Omental fat pad (tissue), 4 donors: ENCODE measurements around the gene CFAP20DC. TPM values are rescaled to one million over a fixed set of nuclear protein-coding genes. Genes with fewer than 3 reads are reported as not detected.

Experiments
- ATAC-seq: fragments of 150-250 bp; one replicate; pipeline ENCODE4 v1.9.1; 2016; ENCODE audit warnings: mild to moderate bottlenecking, moderate library complexity; ENCODE audit not compliant: low FRiP score
- DNase-seq: peaks from one replicate; pipeline ENCODE4 v3.0.0-alpha.2; 2019; ENCODE audit warnings: low spot score
- total RNA-seq, 4 donors: library from RNA; depleted of rRNA; stranded (reverse); fragments of >200 nt; gene quantifications; one replicate each; pipeline ENCODE4 v1.1.0, GENCODE V29; 2016
- TF ChIP-seq, protein P1 (sequence below), 3 donors: fragments of 450-650 bp; IDR thresholded peaks; one replicate each; pipeline ENCODE4 v1.5.1; 2016 to 2017; ENCODE audit warnings: antibody characterized with exemption in 3 of 3, mild to moderate bottlenecking in 3 of 3, moderate library complexity in 2 of 3

The CFAP20DC gene
- total RNA-seq, 4 donors from 2014 or later, result 0.25 to 0.36 (median 0.28) TPM; not detected in 1

GRCh38 chr3:58840949-58841348 lies 208.9 kb downstream of the CFAP20DC start:
- TF ChIP-seq, protein P1, sequence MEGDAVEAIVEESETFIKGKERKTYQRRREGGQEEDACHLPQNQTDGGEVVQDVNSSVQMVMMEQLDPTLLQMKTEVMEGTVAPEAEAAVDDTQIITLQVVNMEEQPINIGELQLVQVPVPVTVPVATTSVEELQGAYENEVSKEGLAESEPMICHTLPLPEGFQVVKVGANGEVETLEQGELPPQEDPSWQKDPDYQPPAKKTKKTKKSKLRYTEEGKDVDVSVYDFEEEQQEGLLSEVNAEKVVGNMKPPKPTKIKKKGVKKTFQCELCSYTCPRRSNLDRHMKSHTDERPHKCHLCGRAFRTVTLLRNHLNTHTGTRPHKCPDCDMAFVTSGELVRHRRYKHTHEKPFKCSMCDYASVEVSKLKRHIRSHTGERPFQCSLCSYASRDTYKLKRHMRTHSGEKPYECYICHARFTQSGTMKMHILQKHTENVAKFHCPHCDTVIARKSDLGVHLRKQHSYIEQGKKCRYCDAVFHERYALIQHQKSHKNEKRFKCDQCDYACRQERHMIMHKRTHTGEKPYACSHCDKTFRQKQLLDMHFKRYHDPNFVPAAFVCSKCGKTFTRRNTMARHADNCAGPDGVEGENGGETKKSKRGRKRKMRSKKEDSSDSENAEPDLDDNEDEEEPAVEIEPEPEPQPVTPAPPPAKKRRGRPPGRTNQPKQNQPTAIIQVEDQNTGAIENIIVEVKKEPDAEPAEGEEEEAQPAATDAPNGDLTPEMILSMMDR (IDR thresholded peaks at IDR 0.05), result no peak
- no peak for ATAC-seq

GRCh38 chr3:58839964-58840363 lies 209.9 kb downstream of the CFAP20DC start:
- ATAC-seq, result no peak
- TF ChIP-seq, protein P1 (IDR thresholded peaks at IDR 0.05), result no peak
- DNase-seq, result no peak

More at GRCh38 chr3:58840949-58841348, 208.9 kb downstream of the CFAP20DC start:
- DNase-seq, result no peak

GRCh38 chr3:58839187-58839586 lies 210.6 kb downstream of the CFAP20DC start:
- no peak for ATAC-seq

GRCh38 chr3:58837856-58838255 lies 212.0 kb downstream of the CFAP20DC start:
- TF ChIP-seq, protein P1 (IDR thresholded peaks at IDR 0.05), result no peak
- no peak for DNase-seq
- no peak for ATAC-seq

More at GRCh38 chr3:58839187-58839586, 210.6 kb downstream of the CFAP20DC start:
- DNase-seq, result no peak
- TF ChIP-seq, protein P1 (IDR thresholded peaks at IDR 0.05), result no peak

DNA sequence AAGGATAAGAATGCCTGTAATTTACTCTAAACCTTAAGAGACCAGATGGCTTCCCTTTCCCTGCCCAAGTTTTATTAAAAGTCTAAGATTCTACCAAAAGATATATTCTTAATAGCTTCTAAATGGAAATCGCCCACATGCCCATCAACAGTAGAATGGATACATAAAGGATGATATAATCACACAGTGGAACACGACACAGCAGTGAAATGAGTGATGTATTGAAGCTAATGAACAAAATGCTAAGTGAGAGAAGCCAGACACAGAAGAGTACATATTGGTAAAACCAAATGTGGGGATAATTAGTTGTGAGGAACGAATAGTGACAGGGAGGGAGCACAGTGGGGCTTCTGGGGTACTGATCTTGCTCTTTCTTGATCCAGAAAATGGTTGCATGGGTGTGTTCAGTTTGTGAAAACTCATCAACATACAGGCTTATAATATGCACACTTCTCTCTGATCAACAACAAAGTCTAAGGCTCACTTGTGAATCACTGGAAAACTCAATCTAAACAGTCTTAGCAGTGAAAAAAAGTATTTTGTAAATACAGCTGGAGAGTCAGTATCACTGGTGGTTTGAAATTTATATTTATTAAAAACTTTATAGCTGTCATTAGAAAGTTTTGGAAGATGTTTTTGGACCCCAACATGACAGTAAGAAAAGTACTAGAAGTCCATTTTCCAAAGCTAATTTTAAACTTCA lies 212.5 kb downstream of the CFAP20DC start:
- ATAC-seq (no peak), DNase-seq (no peak)
- TF ChIP-seq, protein P1 (IDR thresholded peaks at IDR 0.05), result no peak

DNA sequence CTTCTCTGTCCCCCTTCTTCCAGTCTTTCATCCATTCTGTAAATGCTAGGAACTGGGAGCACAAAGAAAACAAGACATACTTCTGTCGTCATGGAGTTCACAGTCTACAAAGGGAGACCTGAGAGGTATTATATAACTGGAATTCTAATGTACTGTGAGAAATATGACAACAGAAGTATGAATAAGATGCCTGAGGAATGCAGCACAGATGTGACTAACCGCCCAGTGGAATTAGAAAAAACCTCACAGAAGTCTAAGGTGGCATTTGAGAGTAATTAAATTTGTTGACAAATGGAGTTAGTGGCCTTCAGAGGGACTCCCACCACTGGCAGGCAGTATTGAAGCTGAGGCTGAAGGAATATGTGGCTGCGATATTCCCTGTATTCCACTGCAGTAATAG lies 214.7 kb downstream of the CFAP20DC start:
- ATAC-seq (no peak), DNase-seq (no peak)
- TF ChIP-seq, protein P1 (IDR thresholded peaks at IDR 0.05), result no peak

- DNase-seq, result no peak
- TF ChIP-seq, protein P1 (IDR thresholded peaks at IDR 0.05), result no peak
- ATAC-seq, result no peak
These were observed 216.3 kb downstream of the CFAP20DC start for GRCh38 chr3:58833491-58833890.
